Endometrium (tissue), 2 donors: ENCODE measurements around the gene ADGRF1.
"Not testable (repeated sequence)": the region's sequence is repeated elsewhere in the genome, so short reads cannot be mapped to it uniquely, and the experiment has no call there.

Source experiments
- FAIRE-seq: peaks from 2 replicates; lab custom pipeline; 2012; peaks lifted over from hg19 to GRCh38; lab: Jason Lieb, UNC
- donor health status: control.
- donor health status: control.

Gene ADGRF1

GRCh38 chr6:47022191-47022590 lies 19.9 kb downstream of the ADGRF1 start:
- FAIRE-seq, result no peak

DNA sequence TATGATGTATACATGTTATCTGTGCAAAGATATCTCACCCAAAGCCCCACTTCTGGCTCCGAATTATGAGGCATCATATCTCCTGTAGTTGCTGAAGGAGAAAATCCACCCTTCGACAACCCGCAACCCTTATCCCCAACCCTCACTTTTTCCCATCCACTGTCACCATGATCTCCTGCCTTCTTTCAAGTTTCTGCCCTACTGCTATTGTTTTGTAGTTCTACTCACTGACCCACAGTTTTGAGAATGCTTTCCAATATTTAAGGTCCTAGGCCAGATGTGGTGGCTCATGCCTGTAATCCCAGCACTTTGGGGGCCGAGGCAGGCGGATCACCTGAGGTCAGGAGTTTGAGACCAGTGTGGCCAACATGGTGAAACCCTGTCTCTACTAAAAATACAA lies 22.2 kb downstream of the ADGRF1 start:
- no peak for FAIRE-seq

DNA sequence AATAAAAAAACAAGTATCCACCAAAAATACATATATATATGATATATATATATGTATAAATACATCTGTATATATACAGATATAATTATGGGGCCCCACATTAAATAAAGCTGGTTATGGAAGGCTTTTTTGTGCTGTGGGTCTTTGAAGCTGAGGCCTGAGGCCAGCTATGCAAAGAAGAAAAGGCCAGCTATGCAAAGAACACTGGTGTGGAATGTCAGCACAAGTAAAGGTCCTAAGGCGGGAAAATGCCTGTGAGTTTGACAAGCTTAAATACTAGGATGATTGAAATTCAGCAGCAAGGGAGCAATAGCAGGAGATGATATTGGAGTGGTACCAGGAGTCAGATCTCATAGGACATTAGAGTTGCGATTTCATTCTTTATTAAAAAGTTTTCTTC lies 25.2 kb downstream of the ADGRF1 start:
- FAIRE-seq, result no peak

DNA sequence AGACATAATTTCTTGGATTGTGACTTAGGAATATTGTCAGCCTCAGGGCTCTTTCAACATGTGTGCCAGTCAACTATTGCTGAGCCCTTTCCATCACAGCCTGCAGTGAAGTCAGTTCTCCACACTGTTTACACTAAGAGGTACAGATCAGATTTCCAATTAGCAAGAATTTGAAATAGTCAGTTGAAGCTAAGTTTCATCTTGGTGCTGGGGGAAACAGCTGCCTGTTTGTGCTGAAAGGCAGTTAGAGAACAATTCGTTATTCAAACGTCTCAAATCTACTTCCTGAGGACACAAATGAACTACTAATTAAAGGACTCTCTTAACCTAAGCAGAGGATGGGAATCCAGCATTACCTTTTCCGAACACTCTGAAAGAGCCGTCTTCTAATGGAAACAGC lies 25.9 kb downstream of the ADGRF1 start:
- no peak for FAIRE-seq

- no peak for FAIRE-seq
Observed at GRCh38 chr6:47014401-47014800, 27.7 kb downstream of the ADGRF1 start.

GRCh38 chr6:47009583-47009982 lies 32.5 kb downstream of the ADGRF1 start:
- no peak for FAIRE-seq

GRCh38 chr6:47008397-47008763 lies 33.8 kb downstream of the ADGRF1 start:
- no peak for FAIRE-seq

GRCh38 chr6:47007657-47008396 lies 34.3 kb downstream of the ADGRF1 start:
- no peak for FAIRE-seq

DNA sequence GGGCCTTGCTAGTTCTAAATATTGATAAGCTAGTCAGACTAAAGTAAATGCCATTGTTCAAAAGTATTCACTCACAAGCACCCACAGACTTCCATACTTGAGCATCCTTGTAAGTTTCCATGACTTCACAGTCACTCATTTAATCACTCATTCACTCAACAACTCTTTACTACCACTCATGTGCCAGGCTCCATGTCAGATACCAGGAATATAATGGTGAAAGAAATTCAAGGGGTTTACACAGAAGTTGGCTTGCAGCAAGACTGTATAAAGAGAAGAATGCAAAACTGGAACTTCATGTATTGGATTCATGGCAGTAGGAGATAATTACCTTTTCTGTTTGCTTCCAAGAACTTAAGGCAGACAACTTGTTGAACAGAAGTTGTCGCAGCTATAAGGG lies 36.6 kb downstream of the ADGRF1 start:
- no peak for FAIRE-seq

GRCh38 chr6:47004463-47004862 lies 37.7 kb downstream of the ADGRF1 start:
- peak; percentile 86 for FAIRE-seq

DNA sequence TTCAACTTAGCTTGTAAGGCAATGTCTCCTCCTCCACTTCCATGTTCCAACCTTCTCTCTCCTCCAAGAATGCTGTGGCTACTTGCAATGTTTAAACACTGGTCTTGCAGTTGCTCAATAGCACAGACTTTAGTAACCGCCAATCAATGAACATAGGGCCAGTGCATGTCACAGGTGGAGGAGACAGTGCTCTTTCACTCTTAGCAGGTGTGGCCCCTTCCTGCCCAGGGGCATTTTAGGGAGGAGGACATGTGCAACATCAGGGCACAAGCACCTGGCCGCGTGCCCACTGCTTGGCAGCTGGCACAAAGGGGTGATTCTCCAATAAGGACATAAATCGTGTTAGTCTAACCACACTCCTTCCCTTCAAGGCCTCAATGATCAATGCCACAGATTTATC lies 41.3 kb downstream of the ADGRF1 start:
- FAIRE-seq, result no peak

DNA sequence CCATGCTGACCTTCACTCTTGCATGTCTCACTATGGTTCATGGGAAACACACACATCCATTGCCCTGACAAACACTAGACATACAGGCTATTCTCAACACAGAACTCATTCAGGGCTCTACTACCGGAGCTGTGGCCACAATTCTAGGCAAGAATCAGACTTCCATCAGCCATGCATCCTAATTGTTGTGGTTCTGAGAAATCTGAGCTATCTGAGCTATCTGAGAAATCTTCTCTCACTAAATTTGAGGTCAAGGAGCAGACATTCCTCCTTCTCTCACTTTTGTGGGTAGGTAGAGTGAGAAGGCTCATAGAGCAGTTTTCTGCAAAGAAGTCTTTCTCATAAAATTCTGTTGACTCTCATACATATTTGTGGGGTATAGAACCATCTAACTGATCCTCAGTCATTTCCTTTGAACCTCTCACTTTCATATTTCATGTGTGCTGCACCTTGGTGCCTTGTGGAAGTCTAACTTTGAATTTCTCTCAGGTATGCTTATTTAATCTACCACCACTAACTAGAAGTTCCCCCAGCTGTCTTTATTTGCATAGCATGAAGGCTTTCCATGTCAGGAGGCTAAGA lies 43.6 kb downstream of the ADGRF1 start:
- no peak for FAIRE-seq

- no peak for FAIRE-seq
Observed at GRCh38 chr6:46997646-46998045, 44.5 kb downstream of the ADGRF1 start.

DNA sequence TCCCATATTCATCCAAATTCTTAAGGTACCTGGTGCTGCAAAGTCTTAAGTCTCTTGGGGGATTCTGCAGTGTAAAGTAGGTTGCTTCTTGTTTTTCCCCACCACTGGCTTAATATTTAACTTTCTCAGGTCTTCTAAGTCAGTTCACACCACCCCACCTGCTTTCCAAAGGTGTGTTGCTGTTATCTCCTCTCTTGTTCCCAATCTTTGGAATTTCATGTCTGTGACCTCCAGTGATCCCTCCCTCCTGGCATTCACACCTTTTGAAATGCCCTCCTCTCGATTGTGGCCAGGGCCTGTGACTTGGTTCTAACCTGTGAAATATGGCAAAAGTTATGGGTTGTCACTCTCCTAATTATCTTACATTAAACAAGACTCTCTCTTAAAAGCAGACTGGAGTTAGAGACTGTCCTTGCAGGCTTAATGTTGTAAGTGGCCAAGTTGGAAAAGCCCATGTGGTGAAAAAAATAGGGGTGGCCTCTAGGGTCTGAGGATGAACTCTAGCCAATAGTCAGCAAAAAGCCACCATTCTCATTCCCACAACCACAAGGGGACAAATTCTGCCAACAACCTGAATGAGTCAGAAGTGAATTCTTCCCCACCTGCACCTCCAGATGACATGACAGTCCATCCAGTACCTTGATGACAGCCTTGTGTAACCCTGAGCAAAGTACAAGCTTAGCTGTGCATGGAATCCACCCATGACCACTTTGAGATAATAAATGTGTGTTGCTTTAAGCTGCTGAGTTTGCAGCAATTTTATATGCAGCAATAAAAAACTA lies 45.1 kb downstream of the ADGRF1 start:
- FAIRE-seq, result no peak

- no peak for FAIRE-seq
Observed at GRCh38 chr6:46994933-46995332, 47.2 kb downstream of the ADGRF1 start.

GRCh38 chr6:46993846-46994245 lies 48.3 kb downstream of the ADGRF1 start:
- FAIRE-seq, result no peak

DNA sequence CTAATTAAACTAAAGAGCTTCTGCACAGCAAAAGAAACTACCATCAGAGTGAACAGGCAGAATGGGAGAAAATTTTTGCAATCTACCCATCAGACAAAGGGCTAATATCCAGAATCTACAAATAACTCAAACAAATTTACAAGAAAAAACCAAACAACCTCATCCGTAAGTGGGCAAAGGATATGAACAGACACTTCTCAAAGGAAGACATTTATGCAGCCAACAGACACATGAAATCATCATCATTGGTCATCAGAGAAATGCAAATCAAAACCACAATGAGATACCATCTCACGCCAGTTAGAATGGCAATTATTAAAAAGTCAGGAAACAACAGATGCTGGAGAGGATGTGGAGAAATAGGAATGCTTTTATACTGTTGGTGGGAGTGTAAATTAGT lies 49.7 kb downstream of the ADGRF1 start:
- FAIRE-seq, result not testable (repeated sequence)

DNA sequence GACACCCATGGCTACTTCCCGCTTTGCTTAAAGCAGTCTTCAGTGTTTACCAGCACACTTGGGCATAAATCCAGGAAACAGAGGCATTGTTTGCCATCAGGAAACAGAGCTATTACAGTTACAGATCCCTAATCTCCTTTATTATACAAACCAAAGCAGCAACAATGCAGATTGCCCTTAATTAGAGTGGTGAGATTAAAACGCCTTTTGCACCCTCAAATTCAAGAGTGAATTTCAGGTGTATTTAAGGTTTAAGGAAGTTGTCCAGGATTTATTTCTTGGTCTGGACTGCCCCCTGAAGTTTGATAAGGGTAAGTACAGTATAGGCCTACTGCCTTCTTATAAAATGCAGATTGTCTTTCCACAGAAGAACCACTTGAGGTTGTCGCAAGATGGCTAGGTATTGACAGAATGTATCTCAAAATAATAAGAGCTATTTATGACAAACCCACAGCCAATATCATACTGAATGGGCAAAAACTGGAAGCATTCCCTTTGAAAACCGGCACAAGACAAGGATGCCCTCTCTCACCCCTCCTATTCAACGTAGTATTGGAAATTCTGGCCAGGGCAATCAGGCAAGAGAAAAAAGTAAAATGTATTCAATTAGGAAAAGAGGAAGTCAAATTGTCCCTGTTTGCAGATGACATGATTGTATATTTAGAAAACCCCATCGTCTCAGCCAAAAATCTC lies 51.2 kb downstream of the ADGRF1 start:
- FAIRE-seq, result peak; percentile 73

DNA sequence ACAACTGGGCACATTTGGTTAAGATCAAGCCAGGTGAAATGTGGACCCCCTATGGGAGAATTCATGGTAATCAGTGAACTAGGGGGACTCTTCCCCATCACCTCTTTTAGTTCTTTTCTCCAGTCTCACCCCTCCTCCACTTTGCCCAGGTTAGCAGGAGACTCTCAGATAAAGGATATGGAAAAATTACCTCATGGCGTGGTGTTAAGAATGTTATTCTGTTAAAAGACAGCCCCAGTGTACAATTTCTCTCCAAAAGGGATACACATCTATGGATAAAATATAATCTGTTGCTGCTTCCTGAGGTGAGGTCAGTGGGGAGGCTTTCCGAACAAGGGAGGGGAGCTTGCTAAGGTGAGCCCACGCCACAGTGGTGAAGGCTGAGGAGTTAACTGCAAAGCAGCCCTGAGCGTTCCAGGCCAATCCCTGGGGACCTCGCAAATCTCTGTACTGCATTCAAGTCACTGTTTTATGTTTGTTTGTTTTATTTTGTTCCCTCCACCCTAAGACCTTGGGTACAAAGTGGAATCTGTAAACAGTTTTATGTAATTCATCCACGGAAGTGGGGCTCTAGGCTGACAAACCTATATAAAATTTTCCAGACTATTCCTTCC lies 52.0 kb downstream of the ADGRF1 start:
- no peak for FAIRE-seq

- FAIRE-seq, result no peak
Observed at GRCh38 chr6:46989398-46989797, 52.7 kb downstream of the ADGRF1 start.

DNA sequence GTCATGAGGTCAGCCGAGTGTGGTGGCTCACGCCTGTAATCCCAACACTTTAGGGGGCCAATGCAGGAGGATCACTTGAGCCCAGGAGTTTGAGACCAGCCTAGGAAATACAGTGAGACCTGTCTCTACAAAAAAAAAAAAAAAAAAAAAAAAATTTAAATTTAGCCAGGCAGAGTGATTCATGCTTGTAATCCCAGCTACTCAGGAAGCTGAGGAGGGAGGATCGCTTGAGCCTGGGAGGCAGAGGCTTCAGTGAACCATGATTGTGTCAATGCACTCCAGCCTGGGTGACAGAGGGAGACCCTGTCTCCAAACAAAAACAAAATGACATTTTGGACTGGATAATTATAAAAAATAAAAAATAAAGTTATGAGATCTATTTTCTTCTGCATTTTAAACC lies 56.2 kb downstream of the ADGRF1 start:
- FAIRE-seq, result no peak

- FAIRE-seq, result no peak
Observed at GRCh38 chr6:46983007-46983411, 59.1 kb downstream of the ADGRF1 start.
